Upper lobe of left lung (tissue), 6 donors: ENCODE results near the gene GPATCH3. TPM values are rescaled to one million over a fixed set of nuclear protein-coding genes. Genes with fewer than 3 reads are reported as not detected.

Experiments
- ATAC-seq, 2 donors: fragments of 200-7000 bp; cut with Tn5 transposase; one replicate each; pipeline ENCODE4 v1.9.1; 2022; ENCODE audit warnings: mild to moderate bottlenecking in 2 of 2, moderate library complexity in 2 of 2; ENCODE audit not compliant: low FRiP score in 2 of 2
- DNase-seq, 2 donors: peaks; one replicate each; pipeline ENCODE4 v3.0.0-alpha.2; 2019 to 2020
- H3K27ac ChIP-seq, 4 donors: fragments of 200-600 bp; sonication (generic); one replicate each; pipeline ENCODE4 v1.5.1; 2016 to 2019
- H3K27me3 ChIP-seq, 4 donors: fragments of 200-600 bp; sonication (generic); one replicate each; pipeline ENCODE4 v1.5.1; 2017 to 2019
- H3K36me3 ChIP-seq, 4 donors: fragments of 200-600 bp; sonication (generic); one replicate each; pipeline ENCODE4 v1.5.1; 2016 to 2019
- H3K4me1 ChIP-seq, 4 donors: fragments of 200-600 bp; sonication (generic); one replicate each; pipeline ENCODE4 v1.5.1; 2018 to 2019
- H3K4me3 ChIP-seq, 4 donors: fragments of 200-600 bp; sonication (generic); one replicate each; pipeline ENCODE4 v1.5.1; 2017 to 2019; ENCODE audit warnings: mild to moderate bottlenecking in 2 of 4, moderate library complexity in 1 of 4
- H3K9me3 ChIP-seq, 4 donors: fragments of 200-600 bp; sonication (generic); one replicate each; pipeline ENCODE4 v1.5.1; 2018 to 2019
- CTCF ChIP-seq, 6 experiments: fragments of 450-650 bp in 4 of 6; fragments of 200-600 bp in 2 of 6; sonication (generic) in 2 of 6; IDR thresholded peaks; one replicate each; pipeline ENCODE4 v1.5.1; 2016 to 2019; ENCODE audit warnings: antibody characterized with exemption in 6 of 6
- EP300 ChIP-seq, 4 donors: sonication (generic); formaldehyde crosslinking; IDR thresholded peaks; one replicate each; pipeline ENCODE4 v1.5.1; 2017; ENCODE audit warnings: antibody characterized with exemption in 4 of 4, control low read depth in 2 of 4
- POLR2A ChIP-seq, 4 donors: fragments of 450-650 bp; IDR thresholded peaks; one replicate each; pipeline ENCODE4 v1.5.1; 2016 to 2017; ENCODE audit warnings: antibody characterized with exemption in 4 of 4, mild to moderate bottlenecking in 2 of 4
- POLR2AphosphoS5 ChIP-seq, 2 donors: sonication (generic); formaldehyde crosslinking; IDR thresholded peaks; one replicate each; pipeline ENCODE4 v1.5.1; 2017; ENCODE audit warnings: antibody characterized with exemption in 2 of 2
- WGBS, 2 donors: methylation state at CpG; one replicate each; pipeline ENCODE4 v1.1.5; 2017 to 2018; 5-methylcytosine and 5-hydroxymethylcytosine counted together
- total RNA-seq, 6 donors: library from RNA; depleted of rRNA in 4 of 6; stranded (reverse); fragments of >200 nt in 4 of 6; gene quantifications; one replicate each; pipeline versions ENCODE4 v1.1.0 to v1.2.1, GENCODE V29; 2016 to 2021
- donor health status: DM: no; HTN: no; CAD: no; lungs with moderate emphysema.
- donor health status: DM: no; HTN: yes; CAD: no; lungs with severe emphysema.

The GPATCH3 gene
- total RNA-seq, 6 donors from 2014 or later, result 9.4 to 20.8 (median 14.9) TPM

DNA sequence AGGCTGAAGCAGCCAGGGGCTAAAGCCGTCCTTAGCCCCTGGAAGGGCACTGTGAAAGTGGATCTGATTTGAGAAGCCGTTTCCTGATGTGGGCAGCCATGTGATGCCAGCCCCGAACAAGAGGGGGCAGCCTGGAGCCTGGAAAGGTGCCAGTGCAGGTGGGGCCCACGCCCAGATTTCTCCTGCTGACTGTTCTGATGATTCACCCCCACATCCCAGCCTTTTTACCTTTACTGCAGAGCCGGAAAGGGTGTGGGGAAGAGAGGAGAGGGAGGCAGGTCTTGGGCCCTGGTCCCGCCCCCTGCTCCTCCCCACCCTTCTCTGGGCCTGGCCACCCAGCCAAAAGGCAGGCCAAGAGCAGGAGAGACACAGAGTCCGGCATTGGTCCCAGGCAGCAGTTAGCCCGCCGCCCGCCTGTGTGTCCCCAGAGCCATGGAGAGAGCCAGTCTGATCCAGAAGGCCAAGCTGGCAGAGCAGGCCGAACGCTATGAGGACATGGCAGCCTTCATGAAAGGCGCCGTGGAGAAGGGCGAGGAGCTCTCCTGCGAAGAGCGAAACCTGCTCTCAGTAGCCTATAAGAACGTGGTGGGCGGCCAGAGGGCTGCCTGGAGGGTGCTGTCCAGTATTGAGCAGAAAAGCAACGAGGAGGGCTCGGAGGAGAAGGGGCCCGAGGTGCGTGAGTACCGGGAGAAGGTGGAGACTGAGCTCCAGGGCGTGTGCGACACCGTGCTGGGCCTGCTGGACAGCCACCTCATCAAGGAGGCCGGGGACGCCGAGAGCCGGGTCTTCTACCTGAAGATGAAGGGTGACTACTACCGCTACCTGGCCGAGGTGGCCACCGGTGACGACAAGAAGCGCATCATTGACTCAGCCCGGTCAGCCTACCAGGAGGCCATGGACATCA, 37.2 kb downstream of the GPATCH3 start, which contains the start of gene SFN:
TSS of gene SFN (plus strand) at position 369 of the 904 bp plus-strand sequence. CDS start at position 433, 64 bp downstream.
- Histone ChIP-seq H3K36me3 (peaks cover 0 to 3% (median 1%) of the 10 kb centered on the region in 4 donors), H3K4me3 (peak within 1 kb of the TSS; percentile 18 to 65 (median 60)), H3K27ac (peak within 1 kb of the TSS; percentile 93 to 99 (median 98)), H3K4me1 (peaks cover 16 to 30% (median 18%) of the 10 kb centered on the region in 4 donors), H3K27me3 (no peaks in the 10 kb centered on the region), H3K9me3 (no peaks in the 10 kb centered on the region)
- WGBS, 2 donors, result 82 to 83% methylated on average over 25 to 36 of the region's 37 CpGs
- ATAC-seq (peak in 1 of 2 donors; percentile 87), DNase-seq (peak; percentile 86 to 87)
- peak; percentile 18 to 91 for TF ChIP-seq POLR2AphosphoS5 (IDR thresholded peaks at IDR 0.05)
- peak in 1 of 4 donors; percentile 35 for TF ChIP-seq EP300 (IDR thresholded peaks at IDR 0.05)
- TF ChIP-seq CTCF (IDR thresholded peaks at IDR 0.05), result peak in 5 of 6 experiments; percentile 27 to 60 (median 47)
- TF ChIP-seq POLR2A (IDR thresholded peaks at IDR 0.05), result peak in 3 of 4 donors; percentile 43 to 85 (median 69)

DNA sequence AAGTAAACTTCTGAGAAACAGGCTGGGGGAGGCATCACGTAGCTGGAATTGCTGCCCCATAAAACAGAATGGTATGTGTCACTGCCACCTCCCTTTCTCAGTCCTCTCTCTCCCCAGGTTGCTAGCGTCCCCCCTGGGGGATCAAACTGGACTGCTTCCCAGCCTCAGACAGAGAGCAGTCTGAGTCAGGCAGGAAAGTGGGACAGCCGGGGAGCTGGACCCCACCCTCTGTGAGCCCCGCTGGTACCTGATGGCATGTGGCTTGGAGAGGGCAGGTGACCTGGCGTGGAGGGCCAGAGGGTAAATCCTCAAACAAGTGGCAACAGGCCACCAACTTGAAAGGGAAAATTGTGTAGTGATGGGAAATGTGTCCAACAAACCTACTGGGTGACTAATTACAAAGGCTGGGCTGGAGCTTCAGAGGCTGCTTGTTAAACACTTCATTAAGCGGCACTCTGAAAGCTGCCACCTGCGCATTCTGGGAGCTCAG, 38.3 kb downstream of the GPATCH3 start:
- Histone ChIP-seq H3K36me3 (peaks cover 0 to 12% (median 3%) of the 10 kb centered on the region in 4 donors), H3K4me3 (no peak overlapping the region), H3K4me1 (peaks cover 15 to 26% (median 17%) of the 10 kb centered on the region in 4 donors), H3K27me3 (no peaks in the 10 kb centered on the region), H3K27ac (peak overlapping the region; percentile 67 to 99 (median 98)), H3K9me3 (no peaks in the 10 kb centered on the region)
- no peak for TF ChIP-seq POLR2AphosphoS5 (IDR thresholded peaks at IDR 0.05)
- no peak for TF ChIP-seq POLR2A (IDR thresholded peaks at IDR 0.05)
- no peak for TF ChIP-seq EP300 (IDR thresholded peaks at IDR 0.05)
- no peak for TF ChIP-seq CTCF (IDR thresholded peaks at IDR 0.05)
- DNase-seq (peak in 1 of 2 donors; percentile 68), ATAC-seq (no peak)
- WGBS, 2 donors, result 72 to 77% methylated on average over 7 of the region's 7 CpGs

DNA sequence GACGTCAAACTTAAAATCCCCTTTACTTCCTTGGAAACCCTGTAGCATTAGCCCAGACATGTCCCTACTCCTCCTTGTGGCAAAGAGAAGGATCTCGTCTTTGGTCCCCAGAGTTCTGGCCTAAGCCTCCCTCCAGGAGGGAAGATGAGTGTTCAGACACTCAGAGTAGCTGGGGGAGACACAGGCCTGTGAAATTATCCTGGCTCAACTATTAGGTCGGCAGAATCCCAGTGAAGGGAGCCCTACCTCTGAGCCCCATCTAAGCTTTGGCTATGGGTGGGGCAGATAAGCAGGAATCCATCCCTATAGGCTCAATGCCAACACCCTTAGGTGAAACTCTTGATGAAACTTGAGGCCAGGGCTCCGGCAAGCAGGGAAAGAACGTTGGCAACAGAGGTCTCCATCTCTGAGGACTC, 39.0 kb downstream of the GPATCH3 start:
- DNase-seq (no peak), ATAC-seq (no peak)
- WGBS, 2 donors, result 62 to 72% methylated on average over 5 of the region's 5 CpGs
- peak overlapping the region in 3 of 4 donors; percentile 8 to 99 (median 67) for H3K27ac ChIP-seq
- no peak overlapping the region for H3K4me3 ChIP-seq
- H3K36me3 ChIP-seq, result peaks cover 0 to 19% (median 5%) of the 10 kb centered on the region in 4 donors
- H3K4me1 ChIP-seq, result peaks cover 15 to 26% (median 17%) of the 10 kb centered on the region in 4 donors
- no peaks in the 10 kb centered on the region for H3K9me3 ChIP-seq
- no peaks in the 10 kb centered on the region for H3K27me3 ChIP-seq
- TF ChIP-seq POLR2AphosphoS5 (IDR thresholded peaks at IDR 0.05) (no peak), CTCF (IDR thresholded peaks at IDR 0.05) (no peak), POLR2A (IDR thresholded peaks at IDR 0.05) (no peak), EP300 (IDR thresholded peaks at IDR 0.05) (no peak)

DNA sequence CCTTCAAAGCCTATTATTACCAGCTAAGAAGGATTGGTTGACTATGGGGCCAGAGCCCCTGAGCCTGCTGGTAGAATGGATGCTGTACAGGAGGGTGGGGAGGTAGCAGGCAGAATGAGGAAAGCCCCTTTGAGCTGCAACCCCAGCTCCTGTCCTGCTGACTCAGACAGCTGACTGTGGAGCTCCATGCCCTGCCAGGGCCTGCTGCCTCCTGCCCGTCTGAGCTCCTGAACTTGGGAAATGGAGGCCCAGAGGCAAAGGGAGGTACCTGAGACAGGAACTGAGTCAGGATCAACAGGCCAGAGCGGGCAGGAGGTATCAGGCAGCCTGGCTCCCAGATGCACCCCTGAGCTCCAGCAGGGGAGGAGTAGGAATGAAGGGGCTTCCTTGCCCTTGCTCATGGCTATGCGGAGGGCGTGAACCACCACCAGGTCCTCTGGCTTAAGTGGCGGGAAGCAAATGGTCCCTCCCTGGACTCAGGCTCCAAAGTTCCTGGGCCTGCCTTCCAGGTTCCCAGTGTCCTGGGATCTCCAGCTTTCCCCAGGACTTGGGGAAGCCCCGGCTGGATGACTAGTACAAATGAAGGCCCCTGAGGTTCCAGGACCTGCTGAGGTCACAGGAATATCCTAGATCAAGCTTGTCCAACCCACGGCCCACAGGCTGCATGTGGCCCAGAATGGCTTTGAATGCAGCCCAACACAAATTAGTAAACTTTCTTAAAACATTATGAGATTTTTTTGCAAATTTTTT, 41.2 kb downstream of the GPATCH3 start:
- Histone ChIP-seq H3K27me3 (no peaks in the 10 kb centered on the region), H3K9me3 (no peaks in the 10 kb centered on the region), H3K4me3 (no peak overlapping the region), H3K36me3 (peaks cover 2 to 38% (median 20%) of the 10 kb centered on the region in 4 donors), H3K4me1 (peaks cover 5 to 13% (median 8%) of the 10 kb centered on the region in 4 donors), H3K27ac (no peak overlapping the region)
- TF ChIP-seq CTCF (IDR thresholded peaks at IDR 0.05) (no peak), POLR2A (IDR thresholded peaks at IDR 0.05) (no peak), POLR2AphosphoS5 (IDR thresholded peaks at IDR 0.05) (no peak), EP300 (IDR thresholded peaks at IDR 0.05) (no peak)
- no peak for DNase-seq
- WGBS, 2 donors, result 91 to 93% methylated on average over 7 of the region's 7 CpGs
- no peak for ATAC-seq
